ENCODE data around the gene FAM89B.

The FAM89B gene

DNA sequence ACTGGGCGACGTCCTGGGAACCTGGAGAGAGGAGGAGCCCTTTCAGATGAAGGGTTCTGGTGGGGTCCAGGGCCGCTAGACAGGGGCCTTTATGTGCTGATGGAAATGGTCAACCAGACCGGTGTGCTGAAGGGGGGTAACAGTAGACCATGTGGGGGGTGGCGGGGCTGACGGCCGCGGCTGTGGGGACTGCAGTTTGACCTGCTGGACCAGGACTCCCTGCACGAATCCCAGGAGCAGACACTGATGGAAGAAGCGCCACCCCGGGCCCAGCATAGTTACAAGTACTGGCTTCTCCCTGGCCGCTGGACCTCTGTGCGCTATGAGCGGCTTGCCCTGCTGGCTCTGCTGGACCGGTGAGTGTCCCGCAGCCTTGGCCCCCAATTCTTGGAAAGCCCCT lies 49.7 kb downstream of the FAM89B start:
- H3K4me3 ChIP-seq (ENCODE audit: low read depth, low read length): no peak overlapping the region
- DNase-seq (ENCODE audit: low read depth): no peak

DNA sequence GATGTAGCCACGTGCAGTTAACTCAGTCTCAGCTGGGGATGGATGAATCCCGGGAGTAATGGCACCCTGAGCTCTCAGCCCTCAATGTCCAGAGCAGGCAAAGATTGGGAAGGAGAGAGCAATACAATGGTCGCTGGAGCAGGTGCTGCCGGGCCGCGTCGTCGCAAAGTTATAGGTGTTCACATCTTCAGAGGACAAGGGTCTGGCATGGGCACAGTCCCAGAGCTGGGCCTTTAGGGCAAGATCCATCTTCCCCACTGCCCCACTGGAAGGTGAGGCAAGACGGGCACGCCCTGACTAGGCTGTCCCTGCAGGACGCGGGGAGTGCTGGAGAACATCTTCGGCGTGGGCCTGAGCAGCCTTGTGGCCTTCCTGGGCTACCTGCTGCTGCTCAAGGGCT lies 50.8 kb downstream of the FAM89B start:
- no peak for DNase-seq (ENCODE audit: low read depth)
- no peak overlapping the region for H3K4me3 ChIP-seq (ENCODE audit: low read depth, low read length)
- TF ChIP-seq, protein P1, sequence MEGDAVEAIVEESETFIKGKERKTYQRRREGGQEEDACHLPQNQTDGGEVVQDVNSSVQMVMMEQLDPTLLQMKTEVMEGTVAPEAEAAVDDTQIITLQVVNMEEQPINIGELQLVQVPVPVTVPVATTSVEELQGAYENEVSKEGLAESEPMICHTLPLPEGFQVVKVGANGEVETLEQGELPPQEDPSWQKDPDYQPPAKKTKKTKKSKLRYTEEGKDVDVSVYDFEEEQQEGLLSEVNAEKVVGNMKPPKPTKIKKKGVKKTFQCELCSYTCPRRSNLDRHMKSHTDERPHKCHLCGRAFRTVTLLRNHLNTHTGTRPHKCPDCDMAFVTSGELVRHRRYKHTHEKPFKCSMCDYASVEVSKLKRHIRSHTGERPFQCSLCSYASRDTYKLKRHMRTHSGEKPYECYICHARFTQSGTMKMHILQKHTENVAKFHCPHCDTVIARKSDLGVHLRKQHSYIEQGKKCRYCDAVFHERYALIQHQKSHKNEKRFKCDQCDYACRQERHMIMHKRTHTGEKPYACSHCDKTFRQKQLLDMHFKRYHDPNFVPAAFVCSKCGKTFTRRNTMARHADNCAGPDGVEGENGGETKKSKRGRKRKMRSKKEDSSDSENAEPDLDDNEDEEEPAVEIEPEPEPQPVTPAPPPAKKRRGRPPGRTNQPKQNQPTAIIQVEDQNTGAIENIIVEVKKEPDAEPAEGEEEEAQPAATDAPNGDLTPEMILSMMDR (IDR thresholded peaks at IDR 0.05; ENCODE audit: low read depth, low read length, missing control alignments): no peak

More for the DNA sequence above, 49.7 kb downstream of the FAM89B start:
- TF ChIP-seq, protein P1 (IDR thresholded peaks at IDR 0.05; ENCODE audit: low read depth, low read length, missing control alignments): no peak
